SK-N-MC (cell line): ENCODE results near the gene SLC51A.
"Not testable (repeated sequence)": the region's sequence is repeated elsewhere in the genome, so short reads cannot be mapped to it uniquely, and the experiment has no call there.

Experiments
- DNase-seq: peaks from one replicate; pipeline ENCODE4 v3.0.0-alpha.2; 2011; ENCODE audit warnings: low read depth, low spot score
- H3K27ac ChIP-seq: fragments of 200-600 bp; sonication (generic); 2 replicates; pipeline ENCODE4 v1.5.1; 2016; ENCODE audit warnings: mixed run types
- H3K36me3 ChIP-seq: fragments of 200-600 bp; sonication (generic); 2 replicates; pipeline ENCODE4 v1.6.1; 2017; ENCODE audit warnings: antibody characterized with exemption, low read length, mixed read lengths; ENCODE audit not compliant: insufficient read depth
- H3K4me3 ChIP-seq: fragments of 200-600 bp; sonication (generic); 2 replicates; pipeline ENCODE4 v1.5.1; 2016
- H3K9ac ChIP-seq: fragments of 200-600 bp; sonication (generic); 2 replicates; pipeline ENCODE4 v1.8.0; 2017; ENCODE audit warnings: mixed run types, mixed read lengths; ENCODE audit not compliant: insufficient read length
- H3K9me3 ChIP-seq: fragments of 200-600 bp; sonication (generic); 2 replicates; pipeline ENCODE4 v1.6.1; 2017; ENCODE audit warnings: low read depth, mild to moderate bottlenecking, antibody characterized with exemption, low read length, moderate library complexity, mixed read lengths
- EZH2 ChIP-seq: fragments of 200-600 bp; sonication (generic); IDR thresholded peaks from one replicate; pipeline ENCODE4 v1.6.1; 2017; ENCODE audit warnings: antibody characterized with exemption
- FOXP2 ChIP-seq: optimal IDR thresholded peaks from 2 replicates; pipeline ENCODE3; 2011; ENCODE audit warnings: mild to moderate bottlenecking, moderate library complexity; ENCODE audit not compliant: insufficient read depth; ENCODE audit errors: extremely low read length, control extremely low read depth
- POLR2AphosphoS5 ChIP-seq: IDR thresholded peaks from 2 replicates; pipeline ENCODE4 v1.6.1; 2012; ENCODE audit warnings: mild to moderate bottlenecking, low read depth, low read length, borderline replicate concordance

Gene SLC51A

DNA sequence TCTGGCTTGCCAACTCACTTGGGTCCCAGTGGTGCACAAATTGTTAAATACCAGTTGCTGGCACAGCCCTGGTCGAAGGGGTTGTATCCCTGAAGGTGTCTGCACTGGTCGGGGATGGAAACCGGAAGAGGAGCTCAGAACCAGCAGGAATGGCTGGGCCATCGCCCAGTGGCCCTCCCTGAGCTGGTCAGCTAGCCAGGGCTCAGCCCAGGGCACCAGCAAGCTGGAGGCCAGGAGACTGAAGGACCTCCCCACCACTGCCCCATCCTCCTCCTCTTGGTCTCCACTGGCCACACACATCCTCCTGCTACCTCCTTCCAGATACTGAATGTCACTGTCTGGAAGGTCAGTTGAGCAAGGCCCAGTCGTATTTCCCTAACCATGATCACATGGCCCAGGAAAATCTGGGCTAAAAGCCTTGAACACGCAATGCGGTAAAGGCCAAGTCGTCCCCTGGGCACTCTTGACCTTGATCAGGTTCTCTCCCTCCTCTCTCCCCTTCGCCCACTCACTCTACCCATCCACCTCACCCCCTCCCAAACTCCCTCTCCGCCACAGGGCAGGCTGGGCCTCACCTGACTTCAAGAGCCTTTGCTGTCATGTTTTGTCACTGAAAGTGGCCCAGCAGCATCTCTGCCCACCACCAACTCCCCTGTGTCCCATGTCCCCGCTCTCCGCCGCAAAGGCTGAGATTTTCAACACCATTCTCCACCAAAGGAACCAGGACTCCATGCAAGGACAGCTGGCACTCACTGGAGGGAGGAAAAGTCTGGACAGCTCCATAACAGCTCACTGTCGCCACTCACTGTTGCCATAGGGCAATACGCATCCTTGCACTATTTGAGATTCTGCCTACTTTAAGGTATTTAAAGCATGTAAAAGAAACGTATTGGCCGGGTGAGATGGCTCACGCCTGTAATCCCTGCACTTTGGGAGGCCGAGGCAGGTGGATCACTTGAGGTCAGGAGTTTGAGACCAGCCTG is 17.3 kb upstream of the SLC51A start:
- no peaks in the 10 kb centered on the region for H3K36me3 ChIP-seq
- H3K9me3 ChIP-seq: no peaks in the 10 kb centered on the region
- H3K4me3 ChIP-seq: no peak overlapping the region
- no peak for DNase-seq
- H3K9ac ChIP-seq: no peak overlapping the region
- TF ChIP-seq FOXP2 (no peak), EZH2 (no peak), POLR2AphosphoS5 (no peak)
- H3K27ac ChIP-seq: no peak overlapping the region

DNA sequence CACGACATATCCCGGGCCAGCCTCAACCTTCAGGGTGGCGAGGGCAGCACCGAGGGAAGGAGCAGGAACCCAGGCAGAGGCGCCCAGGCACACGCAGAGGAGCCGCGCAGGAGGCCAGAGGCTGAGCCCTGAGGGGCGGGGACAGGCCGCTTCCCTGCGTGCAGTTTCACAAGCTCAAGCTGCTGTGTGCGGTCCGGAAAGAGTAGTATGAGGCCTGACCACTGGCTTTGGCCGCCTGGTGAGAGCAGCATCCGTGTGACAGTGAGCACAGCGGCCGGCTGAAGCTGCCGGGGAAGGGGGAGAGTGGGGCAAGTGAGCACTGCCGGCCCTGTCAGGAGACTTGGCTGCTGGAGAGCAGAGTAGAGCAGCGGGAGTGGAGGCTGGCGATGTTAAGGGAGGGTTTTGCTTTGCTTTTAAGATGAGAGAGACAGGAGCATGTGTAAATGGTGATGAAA is 13.8 kb upstream of the SLC51A start:
- H3K36me3 ChIP-seq: no peaks in the 10 kb centered on the region
- no peak for DNase-seq
- H3K9ac ChIP-seq: no peak overlapping the region
- H3K9me3 ChIP-seq: no peaks in the 10 kb centered on the region; the same call in 1 of the 2 replicates
- H3K4me3 ChIP-seq: no peak overlapping the region
- H3K27ac ChIP-seq: no peak overlapping the region
- no peak for TF ChIP-seq POLR2AphosphoS5

DNA sequence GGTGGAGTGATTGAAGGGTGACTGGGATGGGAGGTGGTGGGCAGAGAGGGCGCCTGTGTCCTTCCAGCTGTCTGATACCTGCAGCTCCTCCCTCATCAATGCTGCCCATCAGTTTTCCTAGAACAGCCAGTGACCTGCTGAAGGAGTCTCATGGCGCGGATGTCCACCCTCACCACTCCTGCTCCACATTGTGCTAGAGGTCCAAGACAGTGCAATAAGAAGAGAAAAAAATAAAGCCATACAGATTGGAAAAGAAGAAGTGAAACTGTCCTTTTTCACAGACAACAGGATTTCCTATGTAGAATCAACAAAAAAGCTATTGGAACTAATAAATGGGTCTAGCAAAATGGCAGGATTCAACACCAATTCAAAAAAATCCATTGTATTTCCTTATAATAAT is 12.5 kb upstream of the SLC51A start:
- H3K4me3 ChIP-seq: no peak overlapping the region
- no peak for DNase-seq
- TF ChIP-seq FOXP2 (no peak), POLR2AphosphoS5 (no peak), EZH2 (no peak)
- H3K36me3 ChIP-seq: no peaks in the 10 kb centered on the region
- no peaks in the 10 kb centered on the region; the same call in 1 of the 2 replicates for H3K9me3 ChIP-seq
- H3K27ac ChIP-seq: no peak overlapping the region
- no peak overlapping the region for H3K9ac ChIP-seq

DNA sequence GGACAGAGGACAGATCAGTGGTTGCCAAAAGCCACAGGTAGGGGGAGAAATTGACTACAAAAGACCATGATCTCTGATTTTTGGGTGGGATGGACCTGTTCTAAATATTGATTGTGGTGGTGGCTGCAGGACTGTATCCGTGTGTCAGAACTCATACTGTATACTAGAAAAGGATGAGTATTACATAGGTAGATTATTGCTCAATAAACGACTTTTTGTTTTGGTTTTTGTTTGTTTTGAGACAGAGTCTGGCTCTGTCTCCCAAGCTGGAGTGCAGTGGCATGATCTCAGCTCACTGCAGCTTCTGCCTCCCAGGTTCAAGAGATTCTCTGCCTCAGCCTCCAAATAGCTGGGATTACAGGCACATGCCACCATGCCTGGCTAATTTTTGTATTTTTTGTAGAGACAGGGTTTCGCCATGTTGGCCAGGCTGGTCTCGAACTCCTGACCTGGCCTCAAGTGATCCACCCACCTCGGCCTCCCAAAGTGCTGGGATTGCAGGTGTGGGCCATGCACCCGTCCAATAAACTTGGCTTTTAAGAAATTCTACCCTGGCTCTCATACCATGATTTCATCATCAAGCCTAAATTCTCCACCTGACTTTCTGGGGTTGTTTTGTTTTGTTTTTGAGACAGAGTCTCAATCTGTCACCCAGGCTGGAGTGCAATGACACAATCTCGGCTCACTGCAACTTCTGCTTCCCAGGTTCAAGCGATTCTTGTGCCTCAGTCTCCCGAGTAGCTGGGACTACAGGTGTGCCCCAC is 10.7 kb upstream of the SLC51A start:
- not testable (repeated sequence) for H3K9me3 ChIP-seq, H3K4me3 ChIP-seq, DNase-seq, H3K9ac ChIP-seq, H3K27ac ChIP-seq, H3K36me3 ChIP-seq

DNA sequence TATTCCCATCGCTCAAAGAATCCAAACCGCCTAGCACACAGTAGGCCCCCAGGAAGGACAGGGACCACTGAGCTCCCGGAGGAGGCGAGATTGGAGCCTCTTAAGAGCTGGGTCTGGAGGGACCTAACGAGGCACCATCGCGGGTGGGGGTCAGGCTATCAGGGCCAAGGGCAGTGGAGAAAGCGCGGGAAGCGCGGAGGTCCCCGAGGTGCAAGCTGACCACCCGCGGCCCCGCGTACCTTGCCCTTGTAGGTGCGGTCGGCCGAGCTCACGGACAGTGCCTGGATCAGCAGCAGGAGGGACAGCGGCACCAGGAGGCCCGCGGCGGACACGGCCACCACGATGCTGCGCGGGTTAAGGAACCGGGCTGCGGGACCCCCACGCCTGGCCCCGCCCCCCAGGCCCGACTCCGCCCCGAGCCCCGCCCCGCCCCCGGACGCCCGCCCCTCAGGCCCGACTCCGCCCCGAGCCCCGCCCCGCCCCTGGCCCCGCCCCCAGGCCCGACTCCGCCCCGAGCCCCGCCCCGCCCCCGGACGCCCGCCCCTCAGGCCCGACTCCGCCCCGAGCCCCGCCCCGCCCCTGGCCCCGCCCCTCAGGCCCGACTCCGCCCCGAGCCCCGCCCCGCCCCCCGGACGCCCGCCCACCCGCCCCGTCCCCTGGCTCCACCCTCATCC is 9.0 kb upstream of the SLC51A start:
- no peaks in the 10 kb centered on the region for H3K36me3 ChIP-seq
- no peak overlapping the region for H3K9ac ChIP-seq

DNA sequence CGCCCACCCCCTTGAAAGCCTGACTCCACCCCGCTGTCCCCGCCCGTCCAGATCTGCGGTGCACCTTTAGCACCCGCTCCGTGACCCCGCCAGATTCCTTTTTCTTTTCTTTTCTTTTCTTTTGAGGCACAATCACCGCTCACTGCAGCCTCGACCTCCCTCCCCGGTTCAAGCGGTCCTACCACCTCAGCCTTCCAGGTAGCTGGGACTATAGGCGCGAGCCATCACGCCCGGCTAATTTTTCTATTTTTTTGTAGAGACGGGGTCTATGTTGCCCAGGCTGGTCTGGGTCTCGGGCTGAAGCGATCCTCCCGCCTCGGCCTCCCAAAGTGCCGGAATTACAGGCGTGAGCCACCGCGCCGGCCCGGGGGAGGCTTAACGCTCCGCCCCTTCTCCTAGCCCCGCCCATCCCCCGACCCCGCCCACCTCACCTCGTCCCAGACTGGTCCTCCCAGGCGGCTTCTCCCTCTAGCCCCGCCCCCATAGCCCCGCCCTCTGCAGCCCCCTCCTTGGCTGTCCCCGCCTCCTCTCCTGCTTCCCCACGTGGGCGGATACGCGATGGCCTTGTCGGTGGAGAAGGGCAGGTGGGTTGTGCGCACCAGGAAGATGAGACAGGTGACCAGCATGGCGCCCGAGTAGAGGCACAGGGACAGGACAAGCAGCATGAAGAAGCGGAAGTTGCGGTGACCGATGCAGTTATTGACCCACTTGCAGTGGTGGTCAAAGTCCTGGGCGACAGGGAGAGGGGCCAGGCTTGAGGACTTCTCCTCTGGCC is 8.3 kb upstream of the SLC51A start:
- no peak for DNase-seq
- Histone ChIP-seq H3K27ac (no peak overlapping the region), H3K4me3 (peak overlapping the region; percentile 85), H3K36me3 (no peaks in the 10 kb centered on the region), H3K9ac (no peak overlapping the region), H3K9me3 (no peaks in the 10 kb centered on the region; the same call in 1 of the 2 replicates)
- TF ChIP-seq FOXP2: no peak
- no peak for TF ChIP-seq POLR2AphosphoS5
- TF ChIP-seq EZH2: no peak

More for the DNA sequence above, 9.0 kb upstream of the SLC51A start:
- Histone ChIP-seq H3K27ac (no peak overlapping the region), H3K4me3 (peak overlapping the region; percentile 85; the same call in 1 of the 2 replicates), H3K9me3 (no peaks in the 10 kb centered on the region; the same call in 1 of the 2 replicates)
- TF ChIP-seq FOXP2: no peak
- no peak for TF ChIP-seq POLR2AphosphoS5
- TF ChIP-seq EZH2: no peak
- no peak for DNase-seq

DNA sequence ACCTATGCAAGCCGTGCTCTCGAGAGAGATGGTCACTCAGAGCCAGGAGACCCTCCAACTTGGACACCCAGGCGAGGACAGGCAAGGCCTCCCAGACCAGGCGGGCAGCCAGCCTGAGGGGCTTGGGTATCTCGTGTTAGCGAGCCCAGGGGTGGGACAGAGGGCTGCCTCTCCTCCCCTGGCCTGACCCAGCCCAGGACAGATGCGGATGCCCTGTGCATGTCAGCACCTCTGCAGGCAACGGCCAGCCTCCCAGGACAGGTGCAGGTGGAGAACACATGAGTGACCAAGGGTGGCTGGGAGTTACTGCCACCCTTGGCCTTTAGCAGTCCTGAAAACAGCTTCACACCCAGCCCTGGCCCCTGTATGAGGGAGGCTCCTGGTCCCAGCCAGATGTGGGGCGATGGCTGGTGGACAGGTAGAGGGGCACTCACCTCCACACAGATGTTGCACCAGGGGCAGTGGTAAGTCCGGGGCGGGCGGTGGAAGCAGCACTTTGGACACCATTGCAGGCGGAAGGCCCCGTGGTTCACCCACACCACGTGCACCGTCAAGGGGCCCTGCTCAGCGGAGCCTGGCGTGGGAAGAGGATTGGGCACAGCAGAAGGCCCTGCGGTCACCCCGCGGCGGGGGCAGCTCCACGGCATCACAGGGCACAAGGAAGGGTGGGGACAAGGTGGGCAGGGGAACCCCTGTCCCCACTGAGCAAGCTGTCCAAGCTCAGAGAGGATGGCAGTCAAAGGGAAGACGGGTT is 7.2 kb upstream of the SLC51A start:
- Histone ChIP-seq H3K36me3 (no peaks in the 10 kb centered on the region), H3K27ac (no peak overlapping the region), H3K9me3 (no peaks in the 10 kb centered on the region; the same call in 1 of the 2 replicates), H3K9ac (no peak overlapping the region), H3K4me3 (no peak overlapping the region)
- no peak for DNase-seq
- TF ChIP-seq EZH2 (no peak), FOXP2 (no peak), POLR2AphosphoS5 (no peak)

DNA sequence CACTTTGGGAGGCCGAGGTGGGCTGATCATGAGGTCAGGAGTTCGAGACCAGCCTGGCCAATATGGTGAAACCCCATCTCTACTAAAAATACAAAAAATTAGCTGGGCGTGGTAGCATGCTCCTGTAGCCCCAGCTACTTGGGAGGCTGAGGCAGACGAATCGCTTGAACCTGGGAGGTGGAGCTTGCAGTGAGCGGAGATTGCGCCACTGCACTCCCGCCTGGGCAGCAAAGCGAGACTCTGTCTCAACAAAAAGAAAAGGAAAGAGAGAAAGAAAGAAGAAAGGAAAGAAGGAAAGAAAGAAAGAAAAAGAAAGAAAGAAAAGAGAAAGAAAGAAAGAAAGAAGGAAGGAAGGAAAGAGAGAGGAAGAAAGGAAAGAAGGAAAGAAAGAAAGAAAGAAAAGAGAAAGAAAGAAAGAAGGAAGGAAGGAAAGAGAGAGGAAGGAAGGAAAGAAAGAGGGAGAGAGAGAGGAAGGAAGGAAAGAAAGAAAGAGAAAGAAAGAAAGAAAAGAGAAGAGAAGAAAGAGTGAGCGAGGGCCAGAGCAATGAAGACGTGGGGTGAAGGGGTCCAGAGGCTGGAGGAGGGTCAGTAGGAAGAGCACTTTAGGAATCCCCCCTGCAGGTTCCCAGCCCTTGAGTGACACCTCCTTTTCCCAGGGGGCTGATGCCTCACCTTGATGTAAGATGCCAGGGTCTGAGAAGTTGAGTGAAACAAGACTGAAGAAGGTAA is 6.2 kb upstream of the SLC51A start:
- H3K36me3 ChIP-seq, H3K27ac ChIP-seq, DNase-seq, H3K9ac ChIP-seq, H3K9me3 ChIP-seq, H3K4me3 ChIP-seq: not testable (repeated sequence)
